ENCODE data around the gene USF3. TPM values are rescaled to one million over a fixed set of nuclear protein-coding genes. Genes with fewer than 3 reads are reported as not detected.
"Not testable (repeated sequence)": the region's sequence is repeated elsewhere in the genome, so short reads cannot be mapped to it uniquely, and the experiment has no call there.

The USF3 gene
- polyA plus RNA-seq, 1 donor = 19.3 TPM

GRCh38 chr3:113654310-113654709 is 42.1 kb downstream of the USF3 start:
- DNase-seq = no peak

GRCh38 chr3:113649174-113649845 is 47.1 kb downstream of the USF3 start:
- DNase-seq = no peak

GRCh38 chr3:113648524-113648923 is 47.9 kb downstream of the USF3 start:
- DNase-seq = no peak

GRCh38 chr3:113643583-113643982 is 52.9 kb downstream of the USF3 start:
- DNase-seq = no peak

- no peak for DNase-seq
Observed at GRCh38 chr3:113638910-113639309, 57.5 kb downstream of the USF3 start.

GRCh38 chr3:113637756-113638155 is 58.7 kb downstream of the USF3 start:
- no peak for DNase-seq

- DNase-seq = not testable (repeated sequence)
Observed at GRCh38 chr3:113636034-113636433, 60.4 kb downstream of the USF3 start.

GRCh38 chr3:113634782-113635474 is 61.5 kb downstream of the USF3 start:
- DNase-seq = no peak

GRCh38 chr3:113631573-113631972 is 64.9 kb downstream of the USF3 start:
- DNase-seq = no peak

- no peak for DNase-seq
Observed at GRCh38 chr3:113630956-113631542, 65.4 kb downstream of the USF3 start.

- peak; percentile 89 for DNase-seq
Observed at GRCh38 chr3:113629584-113630421, 66.6 kb downstream of the USF3 start.

GRCh38 chr3:113628788-113629187 is 67.7 kb downstream of the USF3 start:
- no peak for DNase-seq

GRCh38 chr3:113628316-113628715 is 68.1 kb downstream of the USF3 start:
- no peak for DNase-seq

GRCh38 chr3:113626503-113627371 is 69.7 kb downstream of the USF3 start:
- DNase-seq = peak; percentile 62

GRCh38 chr3:113625834-113626233 is 70.6 kb downstream of the USF3 start:
- no peak for DNase-seq

GRCh38 chr3:113623811-113624210 is 72.6 kb downstream of the USF3 start:
- DNase-seq = no peak

- no peak for DNase-seq
Observed at GRCh38 chr3:113623324-113623723, 73.1 kb downstream of the USF3 start.

- no peak for DNase-seq
Observed at GRCh38 chr3:113620091-113620490, 76.4 kb downstream of the USF3 start.

GRCh38 chr3:113617726-113618125 is 78.7 kb downstream of the USF3 start:
- no peak for DNase-seq

GRCh38 chr3:113615976-113616375 is 80.5 kb downstream of the USF3 start:
- DNase-seq = no peak

- DNase-seq = no peak
Observed at GRCh38 chr3:113614402-113614801, 82.0 kb downstream of the USF3 start.

GRCh38 chr3:113607219-113607596 is 89.2 kb downstream of the USF3 start:
- no peak for DNase-seq
